Activated CD8-positive, alpha-beta T cell treated with anti-CD3 and anti-CD28 coated beads, Interleukin-2, amount 10 ng/mL, durations not matched to agents 7 days and 5 days (primary cell): ENCODE results near the gene NAMPT. TPM values are rescaled to one million over a fixed set of nuclear protein-coding genes. Genes with fewer than 3 reads are reported as not detected.
A peak's percentile ranks its signal among the peaks of the same experiment; 100 is the strongest.

Source experiments
- ATAC-seq: fragments of 150-1000 bp; cut with Tn5 transposase; one replicate; pipeline ENCODE4 v1.10.0; 2021; ENCODE audit warnings: moderate library complexity
- CTCF ChIA-PET: fragments of 350-600 bp; sonication (Branson Sonifier 250); formaldehyde crosslinking; loops from one replicate; lab custom pipeline; 2021; ENCODE audit warnings: antibody characterized with exemption; lab: Charles Lee
- POLR2A ChIA-PET: fragments of 350-600 bp; sonication (Branson Sonifier 250); formaldehyde crosslinking; loops from one replicate; lab custom pipeline; 2021; ENCODE audit warnings: antibody characterized with exemption; lab: Charles Lee
- DNase-seq: peaks from one replicate; pipeline ENCODE4 v3.0.0-alpha.2; 2020
- H3K27ac Mint-ChIP-seq: one replicate; pipeline ENCODE4 v1.8.0; 2021; ENCODE audit warnings: mild to moderate bottlenecking, mixed read lengths
- H3K27me3 Mint-ChIP-seq: one replicate; pipeline ENCODE4 v1.8.0; 2021; ENCODE audit warnings: low read depth, mixed read lengths
- H3K36me3 Mint-ChIP-seq: one replicate; pipeline ENCODE4 v1.8.0; 2021; ENCODE audit warnings: low read depth, mixed read lengths
- H3K4me1 Mint-ChIP-seq: one replicate; pipeline ENCODE4 v1.8.0; 2021; ENCODE audit warnings: low read depth, mixed read lengths
- H3K4me3 Mint-ChIP-seq: one replicate; pipeline ENCODE4 v1.8.0; 2021; ENCODE audit warnings: mild to moderate bottlenecking, mixed read lengths
- H3K9me3 Mint-ChIP-seq: one replicate; pipeline ENCODE4 v1.8.0; 2022; ENCODE audit warnings: mixed read lengths; ENCODE audit not compliant: insufficient read depth
- total RNA-seq, 2 experiments: library from RNA; stranded (reverse); gene quantifications; one replicate each; pipeline ENCODE4 v1.2.3, GENCODE V29; 2021

The NAMPT gene
- total RNA-seq, 2 experiments from 2014 or later, result 65.5 to 69.3 TPM

GRCh38 chr7:106282852-106283251 lies 1.9 kb downstream of the NAMPT start:
- CTCF ChIA-PET, result interaction anchor here (2.0 kb wide), 1 partner anchor 12 kb away, joined by 9 read pairs; no protein-coding TSS in a partner anchor
- H3K27me3 Mint-ChIP-seq, result no peaks in the 10 kb centered on the region
- peak overlapping the region; percentile 13 for H3K27ac Mint-ChIP-seq
- H3K9me3 Mint-ChIP-seq, result no peaks in the 10 kb centered on the region
- peak overlapping the region; percentile 83 for H3K4me3 Mint-ChIP-seq
- POLR2A ChIA-PET, result no interaction called here
- peaks cover 64% of the 10 kb centered on the region for H3K4me1 Mint-ChIP-seq
- ATAC-seq (no peak), DNase-seq (no peak)
- H3K36me3 Mint-ChIP-seq, result peaks cover 14% of the 10 kb centered on the region

GRCh38 chr7:106282390-106282789 lies 2.4 kb downstream of the NAMPT start:
- Mint-ChIP-seq H3K27me3 (no peaks in the 10 kb centered on the region), H3K4me1 (peaks cover 64% of the 10 kb centered on the region), H3K36me3 (peaks cover 17% of the 10 kb centered on the region), H3K4me3 (peak overlapping the region; percentile 83), H3K9me3 (no peaks in the 10 kb centered on the region), H3K27ac (peak overlapping the region; percentile 13)
- CTCF ChIA-PET, result interaction anchor here (1.4 to 2.0 kb wide), 3 partner anchors 12 to 180 kb away, joined by 3 to 9 read pairs (median 6); no protein-coding TSS in a partner anchor
- DNase-seq (no peak), ATAC-seq (no peak)
- POLR2A ChIA-PET, result interaction anchor here (1.3 kb wide), 1 partner anchor 64 kb away, joined by 5 read pairs; no protein-coding TSS in a partner anchor

- CTCF ChIA-PET, result interaction anchor here (1.4 to 2.0 kb wide), 4 partner anchors 11 to 180 kb away, joined by 3 to 9 read pairs (median 6); no protein-coding TSS in a partner anchor
- peaks cover 64% of the 10 kb centered on the region for H3K4me1 Mint-ChIP-seq
- DNase-seq (no peak), ATAC-seq (no peak)
- H3K27me3 Mint-ChIP-seq, result no peaks in the 10 kb centered on the region
- H3K9me3 Mint-ChIP-seq, result no peaks in the 10 kb centered on the region
- H3K27ac Mint-ChIP-seq, result peak overlapping the region; percentile 11
- H3K36me3 Mint-ChIP-seq, result peaks cover 22% of the 10 kb centered on the region
- H3K4me3 Mint-ChIP-seq, result peak overlapping the region; percentile 20
- POLR2A ChIA-PET, result interaction anchor here (0.6 to 1.3 kb wide), 3 partner anchors 11 to 64 kb away, joined by 4 to 5 read pairs (median 5); no protein-coding TSS in a partner anchor
Measured at GRCh38 chr7:106281585-106282318, 3.0 kb downstream of the NAMPT start.

- peak overlapping the region; percentile 19 for H3K27ac Mint-ChIP-seq
- ChIA-PET CTCF (interaction anchor here (0.8 to 2.0 kb wide), 5 partner anchors 10 to 181 kb away, joined by 3 to 9 read pairs (median 5); no protein-coding TSS in a partner anchor), POLR2A (interaction anchor here (0.6 to 1.3 kb wide), 3 partner anchors 10 to 65 kb away, joined by 4 to 5 read pairs (median 5); no protein-coding TSS in a partner anchor)
- H3K27me3 Mint-ChIP-seq, result no peaks in the 10 kb centered on the region
- DNase-seq, result no peak
- peaks cover 25% of the 10 kb centered on the region for H3K36me3 Mint-ChIP-seq
- no peaks in the 10 kb centered on the region for H3K9me3 Mint-ChIP-seq
- no peak overlapping the region for H3K4me3 Mint-ChIP-seq
- H3K4me1 Mint-ChIP-seq, result peaks cover 63% of the 10 kb centered on the region
- no peak for ATAC-seq
Measured at GRCh38 chr7:106281127-106281526, 3.7 kb downstream of the NAMPT start.

DNA sequence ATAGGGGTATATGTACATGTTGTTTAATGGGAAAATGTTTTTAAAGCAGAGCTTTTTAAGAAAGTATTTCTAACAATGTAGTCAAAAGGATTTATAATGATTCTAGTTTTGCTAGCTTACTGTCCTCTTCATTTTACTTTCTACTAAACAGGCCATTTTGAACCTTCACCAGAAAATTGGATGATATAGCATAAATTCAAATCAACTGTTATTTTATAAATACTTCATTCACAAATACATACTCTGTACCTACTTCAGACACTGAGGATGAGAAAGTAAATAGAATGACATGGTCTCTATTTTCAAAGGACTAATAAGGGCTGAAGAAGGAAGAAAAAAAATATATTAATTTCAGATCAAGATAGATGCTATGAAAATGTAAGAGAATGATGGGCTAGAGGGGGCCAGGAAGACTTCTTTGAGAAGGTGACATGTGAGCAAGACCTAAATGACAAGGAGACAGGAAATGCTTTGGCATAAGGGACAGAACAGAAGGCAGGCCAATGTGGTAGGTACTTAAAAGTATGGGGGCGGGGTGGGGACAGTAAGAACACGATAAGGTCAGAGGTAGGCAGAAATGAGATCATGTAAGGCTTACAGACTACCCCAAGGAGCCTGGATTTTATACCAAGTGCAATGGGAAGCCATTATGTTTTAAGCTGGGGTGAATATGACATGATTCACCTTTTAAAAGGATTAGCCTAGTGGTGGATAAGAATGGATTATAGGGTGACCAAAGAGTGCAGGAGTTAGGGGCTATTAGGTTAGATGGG lies 5.2 kb downstream of the NAMPT start:
- H3K27me3 Mint-ChIP-seq, result no peaks in the 10 kb centered on the region
- H3K9me3 Mint-ChIP-seq, result no peaks in the 10 kb centered on the region
- peaks cover 58% of the 10 kb centered on the region for H3K4me1 Mint-ChIP-seq
- H3K36me3 Mint-ChIP-seq, result peaks cover 36% of the 10 kb centered on the region
- H3K4me3 Mint-ChIP-seq, result no peak overlapping the region
- no peak for ATAC-seq
- peak; percentile 39 for DNase-seq
- POLR2A ChIA-PET, result interaction anchor here (0.5 to 1.1 kb wide), 2 partner anchors 24 to 205 kb away, joined by 3 to 4 read pairs; no protein-coding TSS in a partner anchor
- CTCF ChIA-PET, result interaction anchor here (1.2 to 3.1 kb wide), 2 partner anchors 10 to 11 kb away, joined by 4 to 17 read pairs; no protein-coding TSS in a partner anchor
- peak overlapping the region; percentile 66 for H3K27ac Mint-ChIP-seq

- ATAC-seq (no peak), DNase-seq (no peak)
- ChIA-PET POLR2A (interaction anchor here (1.1 kb wide), 1 partner anchor 206 kb away, joined by 4 read pairs; no protein-coding TSS in a partner anchor), CTCF (interaction anchor here (1.2 to 3.1 kb wide), 2 partner anchors 9 to 12 kb away, joined by 4 to 17 read pairs; no protein-coding TSS in a partner anchor)
- Mint-ChIP-seq H3K36me3 (peaks cover 40% of the 10 kb centered on the region), H3K27ac (no peak overlapping the region), H3K4me1 (peaks cover 57% of the 10 kb centered on the region), H3K4me3 (no peak overlapping the region), H3K27me3 (no peaks in the 10 kb centered on the region), H3K9me3 (no peaks in the 10 kb centered on the region)
Measured at GRCh38 chr7:106278695-106279094, 6.1 kb downstream of the NAMPT start.

DNA sequence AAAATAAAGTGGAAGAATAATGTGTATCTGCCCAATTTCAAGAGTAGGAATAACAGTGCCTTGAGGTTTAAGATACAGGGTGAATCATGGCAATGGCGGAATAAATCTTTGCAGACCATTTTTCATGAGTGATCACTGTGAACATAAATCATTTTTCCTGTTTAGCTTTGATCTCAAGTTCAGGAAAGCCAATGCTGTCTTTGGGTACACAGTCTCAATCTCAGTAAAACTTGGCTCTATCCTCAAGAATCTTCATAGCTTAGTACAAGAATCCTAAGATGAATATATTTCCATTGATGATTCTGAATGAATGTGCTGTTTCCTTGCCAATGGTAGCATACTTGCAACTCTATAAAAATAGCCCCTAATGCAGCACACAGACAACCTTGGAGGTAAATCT lies 6.8 kb downstream of the NAMPT start:
- Mint-ChIP-seq H3K9me3 (no peaks in the 10 kb centered on the region), H3K27ac (no peak overlapping the region), H3K36me3 (peaks cover 46% of the 10 kb centered on the region), H3K4me1 (peaks cover 51% of the 10 kb centered on the region), H3K27me3 (no peaks in the 10 kb centered on the region), H3K4me3 (no peak overlapping the region)
- DNase-seq, result no peak
- CTCF ChIA-PET, result interaction anchor here (1.2 to 3.1 kb wide), 2 partner anchors 8 to 20 kb away, joined by 3 to 17 read pairs; no protein-coding TSS in a partner anchor
- POLR2A ChIA-PET, result no interaction called here
- no peak for ATAC-seq

DNA sequence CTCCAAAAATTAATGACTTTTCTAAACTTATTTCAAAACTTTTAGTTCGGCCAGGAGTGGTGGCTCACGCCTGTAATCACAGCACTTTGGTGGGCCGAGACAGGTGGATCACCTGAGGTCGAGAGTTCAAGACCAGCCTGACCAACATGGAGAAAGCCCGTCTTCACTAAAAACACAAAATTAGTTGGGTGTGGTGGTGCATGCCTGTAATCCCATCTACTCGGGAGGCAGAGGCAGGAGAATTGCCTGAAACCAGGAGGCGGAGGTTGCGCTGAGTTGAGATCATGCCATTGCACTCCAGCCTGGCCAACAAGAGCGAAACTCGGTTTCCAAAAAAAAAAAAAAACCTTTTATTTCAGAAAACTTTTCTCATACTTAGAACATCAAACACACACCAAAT lies 8.3 kb downstream of the NAMPT start:
- peaks cover 50% of the 10 kb centered on the region for H3K36me3 Mint-ChIP-seq
- peaks cover 39% of the 10 kb centered on the region for H3K4me1 Mint-ChIP-seq
- no peaks in the 10 kb centered on the region for H3K9me3 Mint-ChIP-seq
- CTCF ChIA-PET, result no interaction called here
- H3K27ac Mint-ChIP-seq, result no peak overlapping the region
- DNase-seq (no peak), ATAC-seq (no peak)
- H3K27me3 Mint-ChIP-seq, result no peaks in the 10 kb centered on the region
- no peak overlapping the region for H3K4me3 Mint-ChIP-seq
- POLR2A ChIA-PET, result no interaction called here

GRCh38 chr7:106273009-106273668 lies 11.6 kb downstream of the NAMPT start:
- POLR2A ChIA-PET, result interaction anchor here (1.6 kb wide), 1 partner anchor 12 kb away, joined by 7 read pairs; the partner anchor contains the start of gene NAMPT
- no peaks in the 10 kb centered on the region for H3K27me3 Mint-ChIP-seq
- peaks cover 7% of the 10 kb centered on the region for H3K4me1 Mint-ChIP-seq
- H3K36me3 Mint-ChIP-seq, result peaks cover 63% of the 10 kb centered on the region
- ATAC-seq, result no peak
- H3K4me3 Mint-ChIP-seq, result no peak overlapping the region
- no peaks in the 10 kb centered on the region for H3K9me3 Mint-ChIP-seq
- no peak overlapping the region for H3K27ac Mint-ChIP-seq
- CTCF ChIA-PET, result interaction anchor here (2.1 kb wide), 1 partner anchor 189 kb away, joined by 7 read pairs; no protein-coding TSS in a partner anchor
- DNase-seq, result no peak

DNA sequence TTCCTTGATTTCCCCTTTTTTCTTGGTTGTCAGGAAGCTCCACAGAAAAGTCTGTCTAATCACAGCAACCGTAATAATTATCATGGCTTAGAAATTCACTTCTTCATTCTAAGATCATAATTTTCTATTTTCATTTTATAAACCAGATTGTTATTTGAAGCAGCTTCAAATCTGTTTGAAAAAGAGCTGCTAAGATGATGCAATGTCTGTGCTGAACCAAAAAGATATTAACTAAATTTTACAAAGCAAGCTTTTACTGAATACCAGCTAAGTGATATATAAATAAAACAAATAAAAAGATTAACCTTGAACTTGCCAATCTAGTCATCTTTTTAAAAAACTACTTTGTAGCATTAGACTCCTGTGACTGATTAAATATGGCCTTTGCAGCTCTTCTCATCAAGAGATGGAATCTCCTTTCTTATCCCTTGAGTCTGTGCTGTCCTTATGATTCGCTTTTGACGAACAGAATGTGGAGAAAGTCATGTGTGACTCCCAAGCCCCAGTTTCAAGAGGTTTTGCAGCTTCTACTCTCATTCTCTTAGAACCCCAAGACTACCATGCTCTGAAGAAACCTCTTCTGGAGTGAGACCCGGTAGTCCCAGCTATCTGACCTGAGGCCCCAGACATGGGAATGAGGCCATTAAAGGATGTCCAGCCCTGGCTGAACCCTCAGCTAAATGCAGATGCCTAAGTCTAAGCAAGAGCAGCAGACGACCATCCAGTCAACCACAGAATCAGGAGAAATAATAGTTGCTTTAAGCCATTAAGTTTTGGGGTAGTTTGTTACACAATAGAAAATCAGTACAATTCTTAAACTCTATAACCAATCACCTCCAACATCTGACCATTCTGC lies 14.4 kb downstream of the NAMPT start:
- Mint-ChIP-seq H3K4me3 (no peak overlapping the region), H3K27me3 (no peaks in the 10 kb centered on the region), H3K27ac (no peak overlapping the region), H3K4me1 (peaks cover 4% of the 10 kb centered on the region), H3K9me3 (no peaks in the 10 kb centered on the region), H3K36me3 (peaks cover 63% of the 10 kb centered on the region)
- ChIA-PET POLR2A (interaction anchor here (0.6 to 1.3 kb wide), 3 partner anchors 11 to 248 kb away, joined by 4 read pairs; no protein-coding TSS in a partner anchor), CTCF (interaction anchor here (0.7 to 2.8 kb wide), 4 partner anchors 8 to 93 kb away, joined by 3 to 17 read pairs (median 7); partner anchors contain the start of gene NAMPT)
- no peak for ATAC-seq
- DNase-seq, result no peak
